GM19023 (cell line): ENCODE measurements around the gene NKIRAS1.
A peak's percentile ranks its signal among the peaks of the same experiment; 100 is the strongest.

Experiments used
- ATAC-seq: cut with Tn5 transposase; IDR thresholded peaks from one replicate; pipeline ENCODE4 v1.9.1; 2021; ENCODE audit warnings: mild to moderate bottlenecking, moderate library complexity; ENCODE audit not compliant: unreplicated experiment

NKIRAS1 gene

DNA sequence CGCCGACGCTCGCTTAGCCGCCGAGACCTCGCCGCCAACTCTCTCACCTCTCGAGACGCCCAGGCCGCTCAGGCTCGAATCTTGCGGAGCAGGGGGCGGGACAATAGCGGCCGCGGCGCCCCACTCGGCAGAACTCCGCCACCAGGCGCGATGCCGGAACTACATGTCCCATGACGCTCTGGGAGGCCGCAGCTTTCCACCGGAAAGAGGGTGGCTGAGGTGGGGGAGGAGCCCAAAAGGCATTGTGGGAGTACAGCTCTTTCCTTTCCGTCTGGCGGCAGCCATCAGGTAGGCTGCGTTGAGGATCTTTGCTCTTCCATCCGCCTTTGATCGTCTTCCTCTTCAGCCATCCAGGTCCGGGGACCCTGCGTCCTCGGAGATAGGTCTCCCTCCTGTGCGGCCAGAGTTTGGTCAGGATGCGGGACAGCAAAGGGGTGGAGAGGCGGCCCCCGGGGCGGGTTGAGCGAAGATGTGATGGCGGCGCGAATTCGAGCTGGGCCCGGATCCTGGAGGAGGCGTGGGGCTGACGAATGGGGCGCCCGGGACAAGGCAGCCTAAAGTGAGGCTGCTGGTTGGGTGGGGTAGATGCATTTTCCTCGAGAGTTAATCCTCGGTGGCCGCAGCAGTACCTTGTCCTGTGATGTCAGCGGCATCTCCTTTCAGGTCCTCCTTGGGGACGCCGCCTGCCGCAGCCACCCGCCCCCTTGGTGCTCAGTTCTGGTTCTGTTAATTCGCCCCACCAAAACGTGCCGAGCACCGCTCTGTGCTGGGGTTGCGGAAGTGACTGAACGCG lies at the start of gene NKIRAS1, which contains the start of gene RPL15:
NKIRAS1 (minus strand) TSS at position 105 of the 793 bp plus-strand sequence. CDS start 6,086 bp downstream, outside the sequence.
RPL15 (plus strand) TSS at position 247 of the 793 bp plus-strand sequence. CDS start 728 bp downstream, outside the sequence.
- peak; percentile 94 for ATAC-seq

DNA sequence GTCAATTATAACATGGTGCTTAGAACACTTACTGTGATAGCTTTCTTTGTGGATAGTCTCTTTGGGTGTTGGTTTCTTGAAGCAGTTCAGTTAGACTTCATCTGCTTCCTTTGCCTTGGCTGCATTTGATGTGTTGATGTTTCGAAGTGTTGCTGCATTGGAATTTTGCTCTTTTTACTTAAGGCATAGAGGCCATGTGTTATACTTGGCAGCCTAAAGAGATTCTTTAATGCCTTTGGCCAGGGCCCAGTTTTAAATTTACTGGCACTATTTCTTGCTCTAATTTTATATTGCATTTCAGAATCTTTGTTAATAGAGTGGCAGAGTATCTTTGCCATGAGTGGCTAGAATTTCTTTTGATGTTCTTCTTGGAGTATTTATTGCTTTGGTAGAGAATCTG lies 49.5 kb upstream of the NKIRAS1 start:
- no peak for ATAC-seq

DNA sequence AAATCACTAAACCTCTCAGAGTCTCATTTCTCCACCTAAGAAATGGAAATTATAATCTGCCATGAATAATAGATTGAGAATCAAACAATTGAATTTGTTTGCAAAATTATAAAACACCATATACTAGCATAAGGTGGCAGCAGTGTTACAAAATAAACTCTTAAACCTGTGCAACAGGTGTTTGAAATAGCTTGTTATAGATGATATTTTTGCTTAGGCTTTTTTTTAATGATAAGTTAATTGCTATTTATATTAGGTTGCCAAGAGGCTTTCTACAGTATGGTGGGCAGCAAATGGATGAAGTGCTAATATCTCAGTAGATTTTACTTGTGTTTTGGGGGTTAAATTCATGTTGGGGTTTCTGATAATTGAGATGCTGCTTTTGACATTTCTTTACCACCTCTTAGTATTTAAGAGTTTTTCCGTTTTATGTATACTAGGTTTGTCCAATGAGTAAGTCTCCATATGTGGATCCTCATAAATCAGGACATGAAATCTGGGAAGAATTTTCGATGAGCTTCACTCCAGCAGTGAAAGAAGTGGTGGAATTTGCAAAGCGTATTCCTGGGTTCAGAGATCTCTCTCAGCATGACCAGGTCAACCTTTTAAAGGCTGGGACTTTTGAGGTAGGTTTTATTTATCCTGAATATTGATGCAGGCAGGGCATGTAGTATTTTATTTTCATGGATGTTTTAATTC lies 47.9 kb upstream of the NKIRAS1 start:
- ATAC-seq = no peak

DNA sequence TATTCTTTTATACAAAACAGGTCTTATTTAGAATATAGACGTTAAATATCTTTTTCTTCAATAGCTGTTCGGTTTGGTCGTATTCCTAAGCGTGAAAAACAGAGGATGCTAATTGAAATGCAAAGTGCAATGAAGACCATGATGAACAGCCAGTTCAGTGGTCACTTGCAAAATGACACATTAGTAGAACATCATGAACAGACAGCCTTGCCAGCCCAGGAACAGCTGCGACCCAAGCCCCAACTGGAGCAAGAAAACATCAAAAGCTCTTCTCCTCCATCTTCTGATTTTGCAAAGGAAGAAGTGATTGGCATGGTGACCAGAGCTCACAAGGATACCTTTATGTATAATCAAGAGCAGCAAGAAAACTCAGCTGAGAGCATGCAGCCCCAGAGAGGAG lies 45.1 kb upstream of the NKIRAS1 start:
- ATAC-seq = no peak

DNA sequence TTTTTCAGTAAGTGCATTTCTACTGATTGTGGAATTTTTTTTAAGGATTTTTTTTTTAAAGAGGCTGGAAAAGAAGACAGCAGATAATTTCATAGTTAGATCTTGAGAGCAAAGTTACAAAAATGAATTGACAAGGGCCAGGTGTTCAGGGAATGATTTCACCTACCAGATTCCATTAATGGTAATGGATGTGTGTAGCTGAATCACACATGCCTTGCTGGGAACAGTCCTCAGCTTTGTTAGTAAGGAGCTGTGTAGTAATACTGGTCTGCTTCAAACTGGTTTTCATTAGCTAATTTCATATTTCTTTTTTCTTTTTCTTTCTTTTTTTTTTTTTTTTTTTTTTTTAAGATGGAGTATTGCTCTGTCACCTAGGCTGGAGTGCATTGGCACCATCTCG lies 44.3 kb upstream of the NKIRAS1 start:
- ATAC-seq = no peak

DNA sequence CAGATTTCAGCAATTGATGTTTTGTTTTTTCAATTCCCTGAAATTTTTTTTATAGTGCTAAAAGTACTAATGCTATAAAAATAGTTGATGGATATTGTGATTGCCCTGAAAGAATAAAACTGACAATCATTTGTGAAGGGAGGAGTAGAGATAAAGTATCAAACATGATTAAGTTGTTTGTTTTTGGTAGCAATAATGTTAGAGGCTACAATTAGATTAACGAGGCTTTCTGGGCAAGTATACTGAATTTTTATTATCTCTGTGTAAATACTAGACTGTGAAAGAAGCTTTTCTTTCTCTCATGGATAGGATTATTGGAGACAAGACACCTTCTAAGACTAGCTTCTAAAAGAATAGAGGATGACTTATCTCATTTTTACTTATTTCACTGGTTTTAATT lies 43.9 kb upstream of the NKIRAS1 start:
- ATAC-seq = no peak

DNA sequence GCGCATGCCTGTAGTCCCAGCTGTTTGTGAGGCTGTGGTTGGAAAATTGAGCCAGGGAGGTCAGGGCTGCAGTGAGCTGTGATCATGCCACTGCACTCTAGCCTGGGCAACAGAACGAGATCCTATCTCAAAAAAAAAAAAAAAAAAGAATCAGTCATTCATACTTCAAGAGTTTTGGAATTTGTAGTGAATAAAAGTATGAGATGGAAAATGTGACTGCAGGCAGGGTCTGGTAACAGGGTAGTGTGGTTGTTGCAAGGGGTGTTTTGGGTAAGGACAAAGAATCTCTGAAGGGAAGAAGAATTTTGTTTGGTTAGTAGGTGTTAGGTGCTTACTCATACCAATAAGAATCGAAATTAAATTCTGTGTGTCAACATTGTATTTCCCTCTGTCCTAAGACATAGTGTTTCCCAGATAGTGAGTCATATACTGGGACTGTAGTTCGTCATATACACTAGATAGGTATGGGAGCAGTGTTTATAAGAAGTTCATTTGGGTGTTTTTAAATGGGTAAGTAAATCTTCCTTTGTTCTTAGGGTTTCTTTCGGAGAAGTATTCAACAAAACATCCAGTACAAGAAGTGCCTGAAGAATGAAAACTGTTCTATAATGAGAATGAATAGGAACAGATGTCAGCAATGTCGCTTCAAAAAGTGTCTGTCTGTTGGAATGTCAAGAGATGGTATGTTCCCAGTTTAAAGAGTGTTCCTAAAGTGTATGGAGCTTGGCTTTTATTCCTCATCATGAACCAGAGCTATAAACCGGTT lies 42.5 kb upstream of the NKIRAS1 start:
- ATAC-seq = no peak

DNA sequence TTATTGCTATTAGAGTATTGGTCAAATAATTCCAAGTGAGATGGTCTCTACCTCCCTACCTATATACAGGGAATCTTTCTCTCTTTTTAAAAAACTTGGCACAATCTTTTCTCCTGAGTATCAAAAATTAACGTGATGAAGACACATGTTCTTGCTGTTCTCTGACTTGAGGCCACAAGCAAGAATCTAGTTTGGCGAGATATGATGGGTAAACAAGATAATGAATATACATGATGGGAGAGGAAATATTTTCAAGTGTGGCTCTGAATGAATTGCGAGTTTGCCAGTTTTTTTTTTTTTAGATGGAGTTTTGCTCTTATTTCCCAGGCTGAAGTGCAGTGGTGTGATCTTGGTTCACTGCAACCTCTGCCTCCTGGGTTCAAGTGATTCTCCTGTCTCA lies 39.9 kb upstream of the NKIRAS1 start:
- no peak for ATAC-seq

DNA sequence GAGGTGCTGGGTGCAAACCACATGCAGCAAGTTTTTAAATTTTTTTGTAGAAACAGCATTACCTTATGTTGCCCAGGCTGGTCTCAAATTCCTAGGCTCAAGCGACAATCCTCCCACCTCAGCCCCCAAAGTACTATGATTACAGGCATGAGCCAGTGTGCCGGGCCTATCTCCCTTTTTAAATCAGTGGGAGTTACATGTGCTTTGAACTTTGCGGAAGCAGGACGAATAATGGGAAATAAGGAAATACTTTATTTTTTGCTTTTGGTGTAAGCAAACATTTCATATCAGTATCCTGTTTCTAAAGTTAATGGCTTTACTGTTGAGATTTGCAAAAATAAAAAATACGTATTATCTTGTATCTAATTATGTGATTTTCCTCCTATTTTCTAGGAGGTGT lies 37.4 kb upstream of the NKIRAS1 start:
- ATAC-seq = no peak

GRCh38 chr3:23953523-23953922 lies 36.7 kb upstream of the NKIRAS1 start:
- no peak for ATAC-seq

GRCh38 chr3:23952646-23953045 lies 35.9 kb upstream of the NKIRAS1 start:
- ATAC-seq = peak; percentile 45

DNA sequence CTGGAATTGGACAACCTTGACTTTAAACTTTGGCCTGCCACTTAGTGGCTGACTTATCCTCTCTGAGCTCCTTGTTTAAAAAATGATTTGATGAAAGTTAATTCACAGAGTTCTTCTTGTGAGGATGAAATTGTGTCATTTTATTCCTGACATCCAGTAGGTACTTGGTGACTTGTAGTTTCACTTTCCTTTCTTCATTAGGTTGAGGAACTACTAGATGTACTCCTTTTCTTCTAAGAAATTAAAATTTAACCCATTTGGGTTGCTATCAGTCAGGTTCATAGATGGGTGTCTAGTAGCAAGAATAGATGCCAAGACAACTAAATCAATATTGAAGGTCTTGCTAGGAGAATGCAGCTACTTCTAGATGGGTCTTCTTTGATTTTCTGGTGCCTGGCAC lies 33.5 kb upstream of the NKIRAS1 start:
- no peak for ATAC-seq

- no peak for ATAC-seq
Measured at GRCh38 chr3:23949784-23950183, 33.0 kb upstream of the NKIRAS1 start.

DNA sequence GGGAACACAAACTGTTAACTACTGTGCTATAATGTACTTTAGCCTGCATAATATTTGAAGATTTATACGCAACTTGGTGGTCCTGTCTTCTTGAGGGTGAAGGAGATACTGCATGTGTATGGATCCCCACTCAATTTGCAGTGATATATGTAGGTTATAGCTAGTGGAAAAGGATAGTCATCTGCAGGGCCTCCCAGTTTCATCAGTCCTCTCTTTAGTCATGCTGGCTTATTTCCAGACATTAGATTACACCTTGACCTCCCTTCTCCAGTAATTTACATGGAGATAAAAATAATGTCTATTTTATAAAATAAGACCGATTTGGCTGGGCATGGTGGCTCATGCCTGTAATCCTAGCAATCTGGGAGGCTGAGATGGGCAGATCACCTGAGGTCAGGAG lies 32.0 kb upstream of the NKIRAS1 start:
- no peak for ATAC-seq

DNA sequence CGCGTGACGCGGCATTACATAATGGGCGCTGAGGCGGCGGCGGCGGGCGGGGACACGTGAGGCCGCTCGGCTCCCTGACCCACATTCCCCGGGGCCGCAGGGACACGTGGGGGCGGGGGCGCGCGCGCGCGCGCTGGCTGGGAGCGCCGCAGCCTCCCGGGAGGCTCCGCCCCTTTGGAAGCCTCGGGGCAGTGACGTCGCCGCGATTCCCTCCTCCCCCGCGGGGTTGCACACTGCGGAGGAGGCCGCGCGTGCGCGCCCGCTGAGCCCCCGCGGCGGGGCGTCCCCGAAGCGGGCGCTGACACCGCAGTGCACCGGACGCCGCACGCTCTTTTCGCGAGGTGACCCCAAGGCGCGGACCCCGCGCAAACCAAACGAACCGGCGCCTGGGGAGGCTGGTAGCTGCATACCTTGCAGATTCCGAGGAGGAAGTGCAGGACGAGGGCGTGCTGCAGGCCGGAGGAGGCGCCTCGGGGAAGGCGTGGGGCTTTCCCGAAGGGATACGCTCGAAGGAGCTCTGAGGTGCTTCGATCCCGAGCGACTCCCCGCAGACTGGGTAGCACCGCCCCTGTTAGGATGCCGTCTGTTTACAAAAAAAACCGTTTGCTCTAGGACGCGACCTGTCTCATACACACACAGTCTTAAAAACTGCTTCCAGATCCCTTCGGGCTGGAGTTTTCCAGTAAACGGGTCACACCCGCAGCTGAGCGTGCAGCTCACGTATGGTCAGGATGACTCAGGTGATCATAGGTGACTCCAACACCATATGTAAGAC lies 29.3 kb upstream of the NKIRAS1 start:
- peak; percentile 77 for ATAC-seq

GRCh38 chr3:23945663-23945912 lies 28.8 kb upstream of the NKIRAS1 start:
- no peak for ATAC-seq

- peak; percentile 57 for ATAC-seq
Measured at GRCh38 chr3:23944861-23945662, 28.3 kb upstream of the NKIRAS1 start, which contains the start of gene NR1D2. NR1D2 (plus strand) TSS chr3:23945286; CDS start chr3:23945579, 293 bp downstream.

GRCh38 chr3:23944007-23944783 lies 27.4 kb upstream of the NKIRAS1 start:
- no peak for ATAC-seq

DNA sequence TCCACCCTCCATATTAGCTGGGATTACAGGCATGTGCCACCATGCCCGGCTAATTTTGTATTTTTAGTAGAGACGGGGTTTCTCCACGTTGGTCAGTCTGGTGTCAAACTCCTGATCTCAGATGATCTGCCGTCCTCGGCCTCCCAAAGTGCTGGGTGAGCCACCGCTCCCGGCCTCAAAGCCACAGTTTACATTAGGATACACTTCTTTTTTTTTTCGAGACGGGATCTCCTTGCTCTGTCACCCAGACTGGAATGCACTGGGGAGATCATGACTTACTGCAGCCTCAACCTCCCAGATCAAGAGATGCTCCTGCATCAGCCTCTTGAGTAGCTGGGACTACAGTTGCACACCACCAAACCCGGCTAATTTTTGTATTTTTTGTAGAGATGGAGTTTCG lies 25.8 kb upstream of the NKIRAS1 start:
- no peak for ATAC-seq
